Bone marrow (tissue), 2 donors: ENCODE results near the gene NRCAM.
A peak's percentile ranks its signal among the peaks of the same experiment; 100 is the strongest.

Experiments
- DNase-seq, 2 donors: peaks; one replicate each; lab custom pipeline; 2025; lab: John Stamatoyannopoulos, UW

Gene NRCAM

DNA sequence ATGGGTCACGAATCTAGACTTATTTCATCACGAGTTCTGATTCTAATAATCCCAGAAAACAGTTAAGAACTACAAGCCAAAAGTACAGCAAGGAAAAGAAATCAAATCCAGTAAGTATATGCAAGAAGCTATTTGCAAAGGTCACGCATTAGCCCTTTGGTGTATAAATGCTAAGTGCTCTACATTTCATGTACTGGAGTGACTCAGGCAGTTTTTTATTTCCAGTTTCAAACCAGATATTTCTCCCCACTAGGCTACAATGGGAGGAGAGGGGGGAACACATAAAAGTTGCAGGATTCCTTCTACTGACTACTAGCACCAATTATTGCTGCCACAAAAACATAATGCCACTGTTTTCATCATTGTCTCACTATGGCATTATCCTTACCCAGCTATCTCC, 148.0 kb downstream of the NRCAM start:
- DNase-seq = no peak

- DNase-seq = no peak
Observed at GRCh38 chr7:108307595-108307994, 148.6 kb downstream of the NRCAM start.

- DNase-seq = no peak
Observed at GRCh38 chr7:108307194-108307593, 149.0 kb downstream of the NRCAM start.

- DNase-seq = no peak
Observed at GRCh38 chr7:108303332-108303731, 152.9 kb downstream of the NRCAM start.

DNA sequence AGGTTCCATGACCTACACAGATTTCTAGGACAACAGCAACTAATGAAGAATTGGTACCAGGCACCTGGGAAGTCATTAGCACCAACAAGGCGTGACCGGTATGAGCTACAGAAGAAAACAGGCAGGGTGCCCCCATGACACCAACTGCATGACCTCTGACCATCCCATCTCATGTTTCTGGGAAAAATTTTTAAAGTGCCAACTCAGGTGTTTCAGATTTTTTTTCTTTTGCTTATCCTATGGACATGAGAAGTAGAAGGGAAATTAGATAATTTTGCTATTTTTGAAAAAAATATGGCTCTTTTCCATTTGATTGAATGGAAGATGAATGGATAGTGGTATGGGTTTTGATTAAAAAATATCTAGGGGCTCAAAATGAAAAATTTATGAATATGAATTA, 154.8 kb downstream of the NRCAM start:
- no peak for DNase-seq

- no peak for DNase-seq
Observed at GRCh38 chr7:108299251-108299973, 156.8 kb downstream of the NRCAM start.

GRCh38 chr7:108296911-108297310, 159.3 kb downstream of the NRCAM start:
- DNase-seq = no peak

GRCh38 chr7:108294595-108294994, 161.6 kb downstream of the NRCAM start:
- peak in 1 of 2 donors; percentile 19 for DNase-seq

DNA sequence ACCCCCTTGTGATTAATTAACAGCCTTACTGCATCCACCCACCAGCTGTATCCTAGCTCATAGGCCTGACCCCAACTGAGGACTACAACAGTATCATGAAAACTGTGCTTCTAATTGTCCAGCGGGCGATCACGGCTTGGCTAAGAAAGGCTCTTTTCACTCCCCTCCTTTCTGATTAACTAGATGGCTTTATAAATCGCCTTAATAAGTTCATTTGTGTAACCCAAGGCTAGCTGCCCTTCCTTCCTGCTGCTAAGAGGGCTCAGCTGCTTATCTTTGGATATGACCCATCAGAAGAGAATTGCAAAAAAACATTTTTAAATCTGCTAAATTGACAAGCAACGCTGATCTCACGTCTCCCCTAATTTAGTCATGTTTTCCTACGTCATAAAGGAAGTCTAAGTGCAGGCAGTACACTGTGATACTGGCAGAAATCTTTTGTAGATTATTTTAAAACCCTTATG, 163.1 kb downstream of the NRCAM start:
- DNase-seq = no peak

DNA sequence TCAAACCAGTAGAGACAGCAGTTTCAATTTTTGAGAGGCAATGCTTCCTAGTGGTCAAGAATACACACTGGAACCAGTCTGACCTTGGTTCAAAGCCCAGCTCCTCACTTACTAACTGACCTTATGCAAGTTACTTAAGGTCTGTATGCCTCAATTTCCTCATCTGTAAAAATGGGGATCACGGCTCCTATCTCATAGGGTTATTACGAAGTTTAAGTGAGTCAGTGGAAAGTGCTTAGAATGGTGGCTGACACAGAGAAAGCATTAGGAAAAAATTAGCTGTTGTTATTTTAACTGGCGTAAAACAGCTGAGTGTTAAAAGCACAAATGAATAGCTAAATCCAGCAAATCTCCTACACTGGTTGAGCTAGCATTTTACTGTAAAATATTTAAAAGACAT, 163.7 kb downstream of the NRCAM start:
- DNase-seq = no peak

GRCh38 chr7:108291791-108292440, 164.3 kb downstream of the NRCAM start:
- no peak for DNase-seq

- no peak for DNase-seq
Observed at GRCh38 chr7:108291152-108291508, 165.1 kb downstream of the NRCAM start.

- no peak for DNase-seq
Observed at GRCh38 chr7:108290459-108291151, 165.6 kb downstream of the NRCAM start.

GRCh38 chr7:108289852-108290251, 166.4 kb downstream of the NRCAM start:
- no peak for DNase-seq

- no peak for DNase-seq
Observed at GRCh38 chr7:108287857-108288256, 168.4 kb downstream of the NRCAM start.

- no peak for DNase-seq
Observed at GRCh38 chr7:108286290-108286904, 169.8 kb downstream of the NRCAM start.

DNA sequence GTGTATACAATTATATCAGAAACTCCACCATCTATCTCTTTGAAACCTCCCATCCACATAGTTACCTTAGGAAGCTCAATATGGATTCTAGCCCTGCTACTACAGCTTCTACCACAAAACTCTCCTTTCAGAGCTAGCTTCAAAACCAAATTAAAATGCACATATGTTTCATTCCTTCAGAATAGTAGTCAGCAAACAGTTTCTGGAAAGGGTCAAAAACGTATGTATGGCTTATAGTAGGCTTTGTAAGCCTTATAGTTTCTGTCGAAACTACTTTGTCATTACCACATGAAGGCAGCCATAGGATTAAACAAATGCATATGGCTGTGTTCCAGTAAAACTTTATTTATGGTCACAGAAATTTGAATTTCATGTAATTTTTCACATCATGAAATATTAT, 170.5 kb downstream of the NRCAM start:
- no peak for DNase-seq

DNA sequence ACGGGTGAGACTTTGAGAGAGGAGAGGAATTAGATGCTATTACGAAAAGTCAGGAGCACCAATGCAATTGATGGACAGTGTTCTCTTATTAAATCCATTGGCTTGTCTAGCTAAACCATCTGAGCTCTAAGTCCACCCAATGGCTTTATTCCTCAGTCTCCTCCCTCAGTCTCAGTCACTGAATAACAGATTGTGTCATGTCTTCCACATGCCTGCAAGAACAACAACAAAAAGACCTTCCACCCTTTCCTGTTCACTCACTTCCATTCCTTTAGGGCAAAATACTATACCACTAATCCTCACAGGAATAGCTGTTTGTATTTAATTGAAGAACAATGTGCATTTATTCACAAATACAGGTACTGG, 171.2 kb downstream of the NRCAM start:
- DNase-seq = no peak

DNA sequence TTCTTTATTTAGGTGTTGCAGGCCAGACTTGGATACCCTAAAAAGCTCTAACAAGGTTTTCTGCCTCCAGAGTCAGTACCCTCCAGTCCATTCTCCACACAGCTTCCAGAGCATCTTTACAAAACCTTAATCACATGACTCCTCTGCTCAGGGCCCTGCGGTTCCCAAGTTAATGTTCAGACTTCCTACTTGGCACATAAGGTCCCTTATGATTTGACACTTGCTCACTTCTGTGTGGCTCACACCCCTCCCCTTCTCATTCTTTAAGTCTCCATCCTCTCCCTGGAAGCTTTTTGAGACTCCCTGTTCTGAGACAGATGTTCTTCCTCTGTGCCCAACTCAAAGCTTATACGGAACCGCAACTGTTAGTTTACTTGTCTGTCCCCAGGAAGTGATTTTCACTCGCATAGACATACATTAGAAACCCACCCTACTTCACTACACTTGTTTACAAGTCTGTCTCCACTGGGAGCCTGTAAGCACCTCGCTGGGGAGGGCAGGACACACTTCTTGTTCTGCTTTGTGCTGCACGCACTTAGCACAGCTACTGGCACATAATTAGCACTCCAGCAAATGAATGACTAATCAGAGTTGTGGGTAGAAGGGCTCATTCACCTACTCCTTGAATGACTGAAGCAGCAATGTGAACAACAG, 171.8 kb downstream of the NRCAM start:
- no peak for DNase-seq

DNA sequence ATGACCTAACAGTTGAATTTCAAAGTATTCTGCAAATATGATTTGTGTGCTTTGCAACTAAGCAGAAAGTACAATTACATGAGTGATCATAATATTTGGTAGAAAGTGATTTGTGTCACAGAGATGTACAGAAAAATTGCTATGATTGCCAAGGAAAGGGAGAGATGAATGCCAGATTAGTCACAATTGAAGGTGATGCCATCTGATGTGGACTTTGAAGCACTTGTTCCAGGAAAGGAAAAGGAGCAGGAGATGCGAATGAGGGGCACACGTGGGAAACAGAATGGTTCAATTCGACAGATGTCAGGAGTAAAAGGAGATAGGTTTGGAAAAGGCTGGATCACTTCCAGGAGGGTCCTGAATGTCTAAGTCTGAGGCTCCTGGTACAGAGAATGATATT, 173.0 kb downstream of the NRCAM start:
- no peak for DNase-seq

- no peak for DNase-seq
Observed at GRCh38 chr7:108282427-108282996, 173.7 kb downstream of the NRCAM start.

GRCh38 chr7:108280136-108280535, 176.1 kb downstream of the NRCAM start:
- no peak for DNase-seq
